Astrocyte (in vitro differentiated cells and primary cell): Measurements from ENCODE around the gene FGF12.

ENCODE experiments used
- EZH2 ChIP-seq: IDR thresholded peaks from 2 replicates; pipeline ENCODE4 v1.6.1; 2012; ENCODE audit warnings: mild to moderate bottlenecking, low read length, inconsistent platforms; ENCODE audit not compliant: insufficient read depth
- TF ChIP-seq, protein P1 (sequence below): IDR thresholded peaks from 2 replicates; pipeline ENCODE4 v1.5.1; 2011; ENCODE audit warnings: low read depth, mild to moderate bottlenecking, inconsistent platforms, low read length, moderate library complexity; ENCODE audit not compliant: insufficient read depth

DNA sequence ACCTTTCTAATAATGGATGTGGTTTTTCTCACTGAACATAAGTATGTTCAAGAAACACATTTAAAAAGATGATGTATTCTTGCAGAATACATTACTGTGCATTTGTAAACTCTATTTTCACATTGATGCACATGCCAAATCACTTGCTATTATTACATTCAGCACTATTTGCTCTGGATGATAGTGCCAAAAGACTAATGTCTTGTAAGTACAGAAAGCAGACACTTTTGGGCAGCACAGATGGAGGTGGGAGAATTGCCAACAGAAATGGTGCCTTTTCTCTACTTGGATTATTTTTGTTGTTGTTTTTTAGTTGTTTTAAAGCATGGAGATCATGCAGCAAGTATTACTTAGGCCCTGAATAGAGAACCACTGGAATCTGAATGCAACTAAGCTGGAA, 10.2 kb upstream of the FGF12 start:
- TF ChIP-seq, protein P1, sequence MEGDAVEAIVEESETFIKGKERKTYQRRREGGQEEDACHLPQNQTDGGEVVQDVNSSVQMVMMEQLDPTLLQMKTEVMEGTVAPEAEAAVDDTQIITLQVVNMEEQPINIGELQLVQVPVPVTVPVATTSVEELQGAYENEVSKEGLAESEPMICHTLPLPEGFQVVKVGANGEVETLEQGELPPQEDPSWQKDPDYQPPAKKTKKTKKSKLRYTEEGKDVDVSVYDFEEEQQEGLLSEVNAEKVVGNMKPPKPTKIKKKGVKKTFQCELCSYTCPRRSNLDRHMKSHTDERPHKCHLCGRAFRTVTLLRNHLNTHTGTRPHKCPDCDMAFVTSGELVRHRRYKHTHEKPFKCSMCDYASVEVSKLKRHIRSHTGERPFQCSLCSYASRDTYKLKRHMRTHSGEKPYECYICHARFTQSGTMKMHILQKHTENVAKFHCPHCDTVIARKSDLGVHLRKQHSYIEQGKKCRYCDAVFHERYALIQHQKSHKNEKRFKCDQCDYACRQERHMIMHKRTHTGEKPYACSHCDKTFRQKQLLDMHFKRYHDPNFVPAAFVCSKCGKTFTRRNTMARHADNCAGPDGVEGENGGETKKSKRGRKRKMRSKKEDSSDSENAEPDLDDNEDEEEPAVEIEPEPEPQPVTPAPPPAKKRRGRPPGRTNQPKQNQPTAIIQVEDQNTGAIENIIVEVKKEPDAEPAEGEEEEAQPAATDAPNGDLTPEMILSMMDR, result no peak
- no peak for TF ChIP-seq EZH2
